Epithelial cell of prostate (primary cell): ENCODE measurements around the gene WNT8B.

ENCODE experiments used
- DNase-seq: peaks from one replicate; pipeline ENCODE4 v3.0.0-alpha.2; 2011; ENCODE audit warnings: low read depth, low spot score
- H3K27ac ChIP-seq: fragments of 450-650 bp; 2 replicates; pipeline ENCODE4 v1.5.1; 2017; ENCODE audit warnings: mild to moderate bottlenecking

Gene WNT8B

GRCh38 chr10:100462709-100463108 lies at the start of gene WNT8B:
Gene WNT8B, plus strand, starts transcription at chr10:100463009. Its CDS starts 160 bp downstream, at chr10:100463169.
- no peak within 1 kb of the TSS for H3K27ac ChIP-seq

DNA sequence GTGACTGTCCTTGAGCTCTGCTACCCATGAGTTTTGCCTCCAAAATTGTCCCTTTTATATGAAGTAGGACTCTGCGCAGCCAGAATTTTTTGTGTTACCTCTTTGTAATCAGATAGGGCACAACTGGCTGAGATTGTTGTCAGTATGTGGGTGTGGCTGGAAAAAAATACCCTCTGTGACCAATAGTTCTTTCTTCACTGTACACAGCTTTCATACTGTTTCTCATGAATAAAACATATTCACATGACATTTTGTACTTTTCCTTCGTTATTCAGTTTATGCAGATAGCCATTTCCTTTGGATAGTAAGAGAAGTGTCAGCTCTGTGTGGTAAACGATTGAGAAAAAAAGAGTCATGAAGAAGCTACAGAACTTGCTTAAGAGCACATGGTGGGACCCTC lies 49.6 kb upstream of the WNT8B start:
- no peak overlapping the region for H3K27ac ChIP-seq
- no peak for DNase-seq

More at GRCh38 chr10:100462709-100463108, at the start of gene WNT8B:
- DNase-seq = no peak

DNA sequence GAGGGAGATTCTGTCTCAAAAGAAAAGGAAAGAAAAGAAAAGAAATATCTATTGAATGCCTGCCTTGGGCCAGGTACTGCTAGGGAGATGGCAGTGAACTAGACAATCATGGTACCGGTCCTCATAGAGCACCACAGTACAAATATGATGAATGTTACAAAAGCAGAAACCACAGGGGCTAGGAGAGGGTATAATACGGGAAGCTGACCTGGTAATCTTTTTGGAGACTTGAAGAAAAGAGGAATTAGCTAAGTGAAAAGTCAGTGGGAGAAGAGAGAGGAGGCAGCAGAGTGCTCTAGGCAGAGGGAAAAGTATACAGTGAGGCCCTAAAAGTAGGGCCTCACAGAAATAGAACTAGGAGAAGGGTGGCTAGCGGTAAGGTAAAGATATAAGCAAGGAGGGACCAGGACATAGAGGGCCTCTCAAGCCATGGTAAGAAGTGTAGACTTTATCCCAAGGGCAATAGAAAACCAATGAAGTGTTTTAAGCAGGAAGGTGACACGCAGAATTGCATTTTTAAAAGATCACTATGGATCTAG lies 42.8 kb upstream of the WNT8B start:
- DNase-seq = no peak
- H3K27ac ChIP-seq = no peak overlapping the region

- DNase-seq = no peak
Measured at GRCh38 chr10:100427374-100427773, 35.4 kb upstream of the WNT8B start.

DNA sequence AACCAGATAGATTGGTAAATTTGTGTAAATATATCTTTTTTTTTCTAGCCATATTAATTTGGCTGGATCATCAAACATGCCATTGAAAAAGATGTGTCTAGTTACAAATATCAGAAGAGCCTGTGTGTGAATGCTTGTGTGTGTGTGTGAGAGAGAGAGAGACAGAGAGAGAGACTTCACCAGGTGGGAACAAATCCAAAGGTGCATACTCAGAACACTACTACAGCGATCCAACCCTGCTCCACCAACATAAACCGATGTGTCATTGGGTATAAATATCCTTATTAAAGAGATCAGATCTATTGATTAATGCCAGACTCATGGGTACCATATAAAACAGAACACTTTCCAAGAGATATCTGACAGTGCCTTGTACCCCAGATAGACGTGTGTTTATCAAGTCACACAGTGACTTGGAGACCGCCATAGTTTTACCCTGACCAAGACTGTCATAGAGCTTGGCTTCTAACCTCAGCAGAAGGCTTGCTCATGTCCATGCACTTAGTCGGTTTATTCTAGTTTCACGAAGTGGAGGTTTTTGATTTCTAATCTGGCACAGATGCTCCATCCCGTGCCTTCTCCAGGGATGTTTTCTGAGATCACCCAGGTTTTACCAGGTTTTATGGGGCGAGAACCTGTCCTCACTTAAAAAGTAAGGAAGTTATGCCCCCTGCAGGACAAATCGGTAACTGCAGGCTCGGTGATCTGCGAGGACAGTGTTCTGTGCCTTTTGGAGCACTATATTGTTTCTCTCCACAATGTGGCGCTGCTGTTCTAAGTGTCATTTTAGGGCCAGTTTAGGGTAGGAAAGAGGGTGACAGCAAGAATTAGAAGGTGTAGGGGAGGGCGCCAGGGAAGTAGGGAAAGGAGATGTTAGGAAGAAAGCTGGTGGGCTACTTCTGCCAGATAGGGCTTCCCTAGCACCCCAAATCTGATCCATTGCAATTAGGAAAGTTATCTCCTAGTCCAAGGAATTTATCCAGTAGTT lies 29.3 kb upstream of the WNT8B start:
- H3K27ac ChIP-seq = no peak overlapping the region
- DNase-seq = peak; percentile 31

More at GRCh38 chr10:100427374-100427773, 35.4 kb upstream of the WNT8B start:
- no peak overlapping the region for H3K27ac ChIP-seq

- no peak overlapping the region for H3K27ac ChIP-seq
- no peak for DNase-seq
Measured at GRCh38 chr10:100436255-100436654, 26.6 kb upstream of the WNT8B start.

DNA sequence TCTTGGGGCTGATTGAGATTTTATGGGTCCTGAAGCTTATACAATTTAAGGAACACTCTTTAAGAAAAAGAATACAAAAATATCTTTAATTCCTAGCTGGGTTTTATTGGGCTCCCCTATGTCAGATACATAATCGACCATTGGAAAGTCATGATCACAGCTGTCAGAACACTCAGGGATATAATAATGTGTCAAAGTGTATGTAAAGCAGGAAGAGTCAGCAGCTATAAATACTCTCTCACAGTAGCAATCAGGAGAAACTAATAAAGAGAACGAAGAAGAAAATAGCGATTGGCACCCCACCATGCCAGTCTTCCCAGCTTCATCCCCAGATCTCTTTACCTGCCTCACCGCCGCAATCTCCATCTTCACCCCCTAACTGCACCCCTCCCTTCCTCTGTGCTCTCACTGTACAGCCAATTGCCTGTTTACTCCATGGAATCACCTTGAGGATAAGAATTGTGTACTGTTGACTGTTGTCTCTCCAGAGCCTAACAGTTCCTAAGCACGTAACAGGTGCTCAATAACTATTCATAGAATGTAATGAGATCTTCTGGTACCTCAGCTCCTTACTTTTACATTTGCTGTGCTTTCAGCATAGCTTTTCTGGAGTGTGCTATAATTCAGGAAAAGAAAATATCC lies 24.0 kb upstream of the WNT8B start:
- DNase-seq = no peak

GRCh38 chr10:100442548-100442947 lies 20.3 kb upstream of the WNT8B start:
- DNase-seq = no peak
- no peak overlapping the region for H3K27ac ChIP-seq

More for the DNA sequence above, 24.0 kb upstream of the WNT8B start:
- no peak overlapping the region for H3K27ac ChIP-seq

- no peak overlapping the region for H3K27ac ChIP-seq
- no peak for DNase-seq
Measured at GRCh38 chr10:100446130-100446761, 16.6 kb upstream of the WNT8B start.

- no peak for DNase-seq
- H3K27ac ChIP-seq = no peak overlapping the region
Measured at GRCh38 chr10:100447663-100448062, 15.1 kb upstream of the WNT8B start.

- no peak overlapping the region for H3K27ac ChIP-seq
Measured at GRCh38 chr10:100448951-100449350, 13.9 kb upstream of the WNT8B start.

DNA sequence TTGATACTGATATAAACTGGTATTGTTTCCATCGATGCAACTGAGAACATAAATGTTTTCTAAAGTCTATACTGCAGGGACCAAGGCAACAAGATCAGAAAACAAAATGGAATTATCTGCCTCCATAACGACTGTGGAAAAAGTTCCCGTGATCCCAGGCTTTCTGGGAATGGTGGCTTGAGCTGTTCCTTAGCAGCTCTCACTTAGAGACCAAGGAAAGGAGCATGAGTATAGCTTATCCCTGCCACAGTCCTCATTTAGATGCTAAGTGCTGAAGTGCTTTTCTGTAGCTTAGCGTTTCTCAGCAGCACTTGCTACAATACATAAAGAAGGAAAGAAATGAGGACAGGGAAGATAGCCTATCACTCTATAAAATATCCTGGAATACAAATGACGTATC lies 5.5 kb downstream of the WNT8B start:
- no peak for DNase-seq
- H3K27ac ChIP-seq = no peak overlapping the region

More at GRCh38 chr10:100448951-100449350, 13.9 kb upstream of the WNT8B start:
- DNase-seq = no peak

DNA sequence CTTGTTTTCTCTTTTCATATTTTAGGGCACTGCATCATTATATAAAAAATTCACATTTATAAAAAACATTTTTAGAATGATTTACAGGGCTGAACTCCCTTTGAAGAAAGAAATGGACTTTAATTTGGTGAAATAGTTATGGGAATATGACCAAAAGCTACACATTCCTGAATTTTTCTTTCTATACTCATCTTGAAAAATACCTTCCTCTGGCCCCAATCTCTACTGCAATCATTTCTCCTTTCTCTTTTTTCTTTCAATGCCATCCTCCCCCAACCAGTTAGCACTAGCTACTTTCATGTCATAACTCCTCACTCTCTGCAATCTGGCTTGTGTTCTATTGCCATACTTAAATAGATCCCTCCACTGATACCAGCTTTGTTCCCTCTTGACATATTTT lies 6.2 kb downstream of the WNT8B start:
- H3K27ac ChIP-seq = no peak overlapping the region
- no peak for DNase-seq

DNA sequence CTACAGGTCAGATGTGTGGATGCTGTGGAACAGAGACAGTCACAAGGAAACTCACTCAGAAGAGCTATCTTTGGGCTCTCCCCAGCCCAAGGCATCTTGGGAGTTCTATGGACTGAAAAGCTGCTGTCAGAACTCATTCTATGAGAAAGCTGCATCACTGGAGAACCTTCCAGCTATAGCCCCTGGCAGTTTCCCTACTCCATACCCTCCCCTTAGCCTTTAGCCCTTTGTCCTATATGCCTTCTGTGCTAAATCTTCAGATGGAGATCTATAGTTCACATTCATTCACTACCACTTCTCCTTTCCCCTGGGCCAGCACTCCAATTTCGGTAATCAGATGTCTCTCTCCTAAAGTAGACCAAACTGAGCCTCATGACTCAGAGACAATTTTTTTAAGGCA lies 6.9 kb downstream of the WNT8B start:
- DNase-seq = no peak
- no peak overlapping the region for H3K27ac ChIP-seq

DNA sequence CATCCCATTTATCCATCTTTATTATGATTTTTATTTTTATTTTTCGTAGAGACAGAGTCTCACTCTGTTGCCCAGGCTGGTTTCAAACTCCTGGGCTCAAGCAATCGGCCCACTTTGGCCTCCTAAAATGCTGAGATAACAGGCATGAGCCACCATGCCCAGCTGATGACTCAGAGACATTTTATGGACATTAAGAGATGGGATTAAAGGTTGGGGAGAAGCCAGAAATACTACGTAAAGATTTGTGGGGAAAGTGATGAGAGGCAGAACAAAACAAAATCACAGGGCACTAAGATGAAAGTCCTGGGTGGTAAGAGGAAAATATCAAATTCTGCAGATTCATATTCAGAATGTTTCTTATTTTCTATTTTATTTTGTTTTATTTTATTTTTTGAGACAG lies 7.6 kb downstream of the WNT8B start:
- DNase-seq = no peak
- H3K27ac ChIP-seq = no peak overlapping the region

DNA sequence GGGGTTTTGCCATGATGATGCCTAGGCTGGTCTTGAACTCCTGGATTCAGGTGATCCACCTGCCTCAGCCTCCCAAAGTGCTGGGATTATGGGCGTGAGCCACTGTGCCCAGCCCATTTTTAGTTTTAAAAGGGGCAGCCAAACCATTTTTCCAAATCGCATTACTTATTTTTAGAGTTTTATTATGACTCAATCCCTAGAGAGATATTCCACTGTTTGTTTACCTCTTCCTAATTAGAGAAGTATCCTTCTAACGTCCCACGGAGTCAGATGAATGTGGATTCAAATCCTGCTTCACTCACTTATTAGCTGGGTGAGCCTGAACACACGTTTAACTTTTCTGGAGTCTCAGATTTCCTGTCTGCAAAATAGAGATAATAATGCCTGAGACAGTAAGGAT lies 15.2 kb downstream of the WNT8B start:
- DNase-seq = no peak
- H3K27ac ChIP-seq = no peak overlapping the region

DNA sequence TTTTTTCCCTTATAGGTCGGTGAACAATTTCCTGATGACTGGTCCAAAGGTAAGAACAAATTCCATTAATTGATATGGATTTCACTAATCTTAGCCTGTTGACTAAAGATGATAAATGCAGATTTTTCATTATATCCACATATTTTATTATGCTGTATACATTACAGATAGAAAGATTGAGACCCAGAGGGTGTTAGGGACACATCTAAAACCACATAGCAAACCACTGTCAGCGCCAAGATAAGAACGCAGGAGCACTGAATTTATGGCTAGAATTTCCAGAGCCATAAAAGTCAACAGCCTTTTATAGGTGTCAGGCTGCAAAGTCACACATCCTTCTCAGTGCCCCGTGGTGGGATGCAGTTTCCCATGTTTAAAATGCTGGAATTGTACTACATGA lies 16.2 kb downstream of the WNT8B start:
- H3K27ac ChIP-seq = no peak overlapping the region
- DNase-seq = no peak

- H3K27ac ChIP-seq = no peak overlapping the region
- DNase-seq = no peak
Measured at GRCh38 chr10:100480002-100480401, 17.2 kb downstream of the WNT8B start.

GRCh38 chr10:100481462-100482081 lies 18.8 kb downstream of the WNT8B start:
- no peak overlapping the region for H3K27ac ChIP-seq
- DNase-seq = peak; percentile 41

DNA sequence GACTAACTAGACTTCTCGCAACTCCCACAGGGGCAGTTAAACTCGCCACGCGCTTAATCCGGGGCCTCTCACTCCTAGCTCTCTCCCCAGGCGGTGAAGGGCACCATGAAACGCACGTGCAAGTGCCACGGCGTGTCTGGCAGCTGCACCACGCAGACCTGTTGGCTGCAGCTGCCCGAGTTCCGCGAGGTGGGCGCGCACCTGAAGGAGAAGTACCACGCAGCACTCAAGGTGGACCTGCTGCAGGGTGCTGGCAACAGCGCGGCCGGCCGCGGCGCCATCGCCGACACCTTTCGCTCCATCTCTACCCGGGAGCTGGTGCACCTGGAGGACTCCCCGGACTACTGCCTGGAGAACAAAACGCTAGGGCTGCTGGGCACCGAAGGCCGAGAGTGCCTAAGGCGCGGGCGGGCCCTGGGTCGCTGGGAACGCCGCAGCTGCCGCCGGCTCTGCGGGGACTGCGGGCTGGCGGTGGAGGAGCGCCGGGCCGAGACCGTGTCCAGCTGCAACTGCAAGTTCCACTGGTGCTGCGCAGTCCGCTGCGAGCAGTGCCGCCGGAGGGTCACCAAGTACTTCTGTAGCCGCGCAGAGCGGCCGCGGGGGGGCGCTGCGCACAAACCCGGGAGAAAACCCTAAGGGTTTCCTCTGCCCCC lies 19.5 kb downstream of the WNT8B start:
- DNase-seq = no peak
- no peak overlapping the region for H3K27ac ChIP-seq
